Ishikawa (cell line): Measurements from ENCODE around the gene ADARB1.

ENCODE experiments used
- CEBPB ChIP-seq: IDR thresholded peaks from 2 replicates; pipeline ENCODE4 v1.6.1; 2012
- CREB1 ChIP-seq: IDR thresholded peaks from 2 replicates; pipeline ENCODE4 v1.6.1; 2012; ENCODE audit warnings: low read depth
- EGR1 ChIP-seq: IDR thresholded peaks from 2 replicates; pipeline ENCODE4 v1.6.1; 2012
- EP300 ChIP-seq: IDR thresholded peaks from 2 replicates; pipeline ENCODE4 v1.6.1; 2012; ENCODE audit warnings: borderline replicate concordance
- FOXM1 ChIP-seq: IDR thresholded peaks from 2 replicates; pipeline ENCODE4 v1.6.1; 2012; ENCODE audit warnings: low read depth, borderline replicate concordance
- NFIC ChIP-seq: IDR thresholded peaks from 2 replicates; pipeline ENCODE4 v1.6.1; 2012
- RAD21 ChIP-seq: IDR thresholded peaks from 2 replicates; pipeline ENCODE4 v1.6.1; 2012; ENCODE audit warnings: low read depth
- TAF1 ChIP-seq: IDR thresholded peaks from 2 replicates; pipeline ENCODE4 v1.6.1; 2012; ENCODE audit warnings: low read depth, mild to moderate bottlenecking
- TCF12 ChIP-seq: IDR thresholded peaks from 2 replicates; pipeline ENCODE4 v1.6.1; 2012; ENCODE audit warnings: low read depth
- TEAD4 ChIP-seq: IDR thresholded peaks from 2 replicates; pipeline ENCODE4 v1.6.1; 2012
- YY1 ChIP-seq: IDR thresholded peaks from 2 replicates; pipeline ENCODE4 v1.6.1; 2012; ENCODE audit warnings: low read depth
- ZBTB7A ChIP-seq: IDR thresholded peaks from 2 replicates; pipeline ENCODE4 v1.6.1; 2012; ENCODE audit warnings: low read depth
- TF ChIP-seq, protein P1 (sequence below): IDR thresholded peaks from 2 replicates; pipeline ENCODE4 v1.6.1; 2012; ENCODE audit warnings: low read depth, mild to moderate bottlenecking
- TF ChIP-seq, protein P2 (sequence below): IDR thresholded peaks from 2 replicates; pipeline ENCODE4 v1.6.1; 2012
- TF ChIP-seq, protein P3 (sequence below): IDR thresholded peaks from 2 replicates; pipeline ENCODE4 v1.6.1; 2012

ADARB1 gene

DNA sequence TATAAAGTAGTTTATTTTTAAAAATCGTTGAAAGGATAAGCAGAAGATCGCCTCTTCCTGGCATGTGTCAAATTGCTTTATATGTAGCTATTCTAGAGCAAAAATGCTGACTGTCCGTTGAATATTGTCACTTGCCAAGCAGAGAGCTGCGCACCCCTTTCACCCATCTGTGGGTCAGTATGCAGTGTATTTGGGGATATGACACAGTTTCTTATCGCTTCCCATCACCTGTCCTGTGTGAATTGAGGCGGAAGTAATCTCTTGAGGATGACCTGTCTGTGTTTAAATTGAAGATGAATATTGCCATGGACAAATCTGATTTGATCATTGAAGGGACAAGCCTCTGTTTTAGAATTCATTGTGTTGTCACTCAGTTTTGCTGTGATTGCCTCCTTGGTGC is 161.1 kb downstream of the ADARB1 start:
- TF ChIP-seq RAD21, result no peak
- no peak for TF ChIP-seq ZBTB7A
- no peak for TF ChIP-seq NFIC
- TF ChIP-seq YY1, result no peak
- TF ChIP-seq CEBPB, result no peak
- no peak for TF ChIP-seq TAF1
- TF ChIP-seq, protein P1, sequence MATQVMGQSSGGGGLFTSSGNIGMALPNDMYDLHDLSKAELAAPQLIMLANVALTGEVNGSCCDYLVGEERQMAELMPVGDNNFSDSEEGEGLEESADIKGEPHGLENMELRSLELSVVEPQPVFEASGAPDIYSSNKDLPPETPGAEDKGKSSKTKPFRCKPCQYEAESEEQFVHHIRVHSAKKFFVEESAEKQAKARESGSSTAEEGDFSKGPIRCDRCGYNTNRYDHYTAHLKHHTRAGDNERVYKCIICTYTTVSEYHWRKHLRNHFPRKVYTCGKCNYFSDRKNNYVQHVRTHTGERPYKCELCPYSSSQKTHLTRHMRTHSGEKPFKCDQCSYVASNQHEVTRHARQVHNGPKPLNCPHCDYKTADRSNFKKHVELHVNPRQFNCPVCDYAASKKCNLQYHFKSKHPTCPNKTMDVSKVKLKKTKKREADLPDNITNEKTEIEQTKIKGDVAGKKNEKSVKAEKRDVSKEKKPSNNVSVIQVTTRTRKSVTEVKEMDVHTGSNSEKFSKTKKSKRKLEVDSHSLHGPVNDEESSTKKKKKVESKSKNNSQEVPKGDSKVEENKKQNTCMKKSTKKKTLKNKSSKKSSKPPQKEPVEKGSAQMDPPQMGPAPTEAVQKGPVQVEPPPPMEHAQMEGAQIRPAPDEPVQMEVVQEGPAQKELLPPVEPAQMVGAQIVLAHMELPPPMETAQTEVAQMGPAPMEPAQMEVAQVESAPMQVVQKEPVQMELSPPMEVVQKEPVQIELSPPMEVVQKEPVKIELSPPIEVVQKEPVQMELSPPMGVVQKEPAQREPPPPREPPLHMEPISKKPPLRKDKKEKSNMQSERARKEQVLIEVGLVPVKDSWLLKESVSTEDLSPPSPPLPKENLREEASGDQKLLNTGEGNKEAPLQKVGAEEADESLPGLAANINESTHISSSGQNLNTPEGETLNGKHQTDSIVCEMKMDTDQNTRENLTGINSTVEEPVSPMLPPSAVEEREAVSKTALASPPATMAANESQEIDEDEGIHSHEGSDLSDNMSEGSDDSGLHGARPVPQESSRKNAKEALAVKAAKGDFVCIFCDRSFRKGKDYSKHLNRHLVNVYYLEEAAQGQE, result no peak
- no peak for TF ChIP-seq FOXM1
- TF ChIP-seq, protein P2, sequence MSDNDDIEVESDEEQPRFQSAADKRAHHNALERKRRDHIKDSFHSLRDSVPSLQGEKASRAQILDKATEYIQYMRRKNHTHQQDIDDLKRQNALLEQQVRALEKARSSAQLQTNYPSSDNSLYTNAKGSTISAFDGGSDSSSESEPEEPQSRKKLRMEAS, result no peak
- TF ChIP-seq EGR1, result no peak
- TF ChIP-seq, protein P3, sequence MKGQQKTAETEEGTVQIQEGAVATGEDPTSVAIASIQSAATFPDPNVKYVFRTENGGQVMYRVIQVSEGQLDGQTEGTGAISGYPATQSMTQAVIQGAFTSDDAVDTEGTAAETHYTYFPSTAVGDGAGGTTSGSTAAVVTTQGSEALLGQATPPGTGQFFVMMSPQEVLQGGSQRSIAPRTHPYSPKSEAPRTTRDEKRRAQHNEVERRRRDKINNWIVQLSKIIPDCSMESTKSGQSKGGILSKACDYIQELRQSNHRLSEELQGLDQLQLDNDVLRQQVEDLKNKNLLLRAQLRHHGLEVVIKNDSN, result no peak
- TF ChIP-seq TEAD4, result no peak
- no peak for TF ChIP-seq TCF12
- no peak for TF ChIP-seq CREB1
- TF ChIP-seq EP300, result no peak

DNA sequence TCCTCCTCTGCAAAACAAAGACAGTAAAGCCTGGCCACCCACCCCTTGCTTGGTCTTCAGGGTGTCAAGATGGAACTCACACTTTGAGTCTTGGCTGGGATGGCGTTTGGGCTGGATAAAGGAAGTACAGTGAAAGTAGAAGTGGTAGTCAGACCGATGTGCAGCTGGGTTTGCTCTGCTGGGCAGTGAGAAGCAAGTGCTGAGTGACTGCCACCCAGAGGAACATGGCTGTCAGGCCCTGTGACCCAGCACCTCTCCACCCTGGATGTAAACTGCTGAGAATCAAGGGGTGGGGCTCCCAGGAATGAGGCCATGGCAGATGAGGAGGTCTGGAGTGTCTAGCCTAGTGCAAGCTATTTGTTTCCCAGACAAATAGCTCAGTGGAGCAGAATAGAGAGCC is 162.1 kb downstream of the ADARB1 start:
- TF ChIP-seq, protein P3, result no peak
- no peak for TF ChIP-seq TAF1
- no peak for TF ChIP-seq EP300
- TF ChIP-seq, protein P2, result no peak
- TF ChIP-seq RAD21, result peak; percentile 39; the same call in 1 of the 2 replicates

DNA sequence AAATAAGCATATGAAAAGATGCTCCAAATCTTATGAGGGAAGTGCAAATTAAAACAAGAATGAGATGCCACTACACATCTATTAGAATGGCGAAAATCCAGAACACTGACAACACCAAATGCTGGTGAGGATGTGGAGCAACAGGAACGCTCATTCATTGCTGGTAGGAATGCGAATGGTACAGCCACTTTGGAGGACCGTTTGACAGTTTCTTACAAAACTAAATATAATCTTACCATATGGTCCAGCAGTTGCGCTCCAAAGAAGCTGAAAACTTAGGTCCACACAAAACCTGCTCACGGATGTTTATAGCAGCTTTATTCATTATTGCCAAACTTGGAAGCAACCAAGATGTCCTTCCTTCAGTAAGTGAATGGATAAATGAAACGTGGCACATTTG is 163.0 kb downstream of the ADARB1 start:
- TF ChIP-seq ZBTB7A (no peak), CREB1 (no peak), NFIC (no peak), EGR1 (no peak), TAF1 (no peak), FOXM1 (no peak)

DNA sequence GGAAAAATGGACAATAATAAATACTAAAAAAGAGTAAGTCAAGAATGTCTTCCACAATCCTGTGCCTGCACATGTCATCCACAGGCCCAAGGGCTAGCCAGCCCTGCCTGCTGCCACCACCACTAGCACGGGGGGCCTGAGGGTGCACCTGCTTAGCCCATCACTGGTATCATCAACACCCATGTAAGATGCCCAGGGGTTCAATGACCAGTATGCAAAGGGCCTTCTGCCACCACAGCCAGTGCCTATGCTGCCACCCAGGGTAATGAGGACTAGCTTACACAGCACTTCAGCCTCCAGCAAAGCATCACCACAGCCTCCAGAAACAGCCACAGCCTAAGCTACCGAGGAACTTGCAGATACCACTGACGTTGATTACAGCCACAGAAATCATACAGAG is 167.0 kb downstream of the ADARB1 start:
- TF ChIP-seq CREB1 (no peak), TAF1 (no peak), YY1 (no peak), NFIC (no peak), FOXM1 (no peak)

DNA sequence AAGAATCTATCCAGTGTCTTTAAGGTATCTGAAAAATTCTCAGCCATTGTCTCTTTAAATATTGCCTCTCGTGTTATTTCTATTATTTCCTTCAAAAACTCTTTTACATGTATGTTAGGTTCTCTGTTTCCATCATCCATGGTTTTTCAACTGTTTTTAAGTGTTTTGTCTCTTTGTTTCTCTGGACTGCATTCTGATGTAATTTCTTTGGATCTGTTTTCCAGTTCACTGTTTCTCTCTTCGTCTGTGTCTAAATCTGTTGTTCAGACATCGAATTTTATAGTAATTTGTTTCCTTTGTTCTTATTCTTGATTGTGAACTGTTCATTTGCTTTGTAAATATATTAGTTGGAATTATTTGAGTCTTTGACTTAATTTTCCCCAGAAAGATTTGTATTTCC is 169.2 kb downstream of the ADARB1 start:
- TF ChIP-seq, protein P3, result no peak
- TF ChIP-seq TEAD4, result no peak
- TF ChIP-seq YY1, result no peak
- no peak for TF ChIP-seq TCF12
- TF ChIP-seq EGR1, result no peak
- no peak for TF ChIP-seq EP300
- TF ChIP-seq NFIC, result no peak
- no peak for TF ChIP-seq CEBPB
- TF ChIP-seq FOXM1, result no peak

DNA sequence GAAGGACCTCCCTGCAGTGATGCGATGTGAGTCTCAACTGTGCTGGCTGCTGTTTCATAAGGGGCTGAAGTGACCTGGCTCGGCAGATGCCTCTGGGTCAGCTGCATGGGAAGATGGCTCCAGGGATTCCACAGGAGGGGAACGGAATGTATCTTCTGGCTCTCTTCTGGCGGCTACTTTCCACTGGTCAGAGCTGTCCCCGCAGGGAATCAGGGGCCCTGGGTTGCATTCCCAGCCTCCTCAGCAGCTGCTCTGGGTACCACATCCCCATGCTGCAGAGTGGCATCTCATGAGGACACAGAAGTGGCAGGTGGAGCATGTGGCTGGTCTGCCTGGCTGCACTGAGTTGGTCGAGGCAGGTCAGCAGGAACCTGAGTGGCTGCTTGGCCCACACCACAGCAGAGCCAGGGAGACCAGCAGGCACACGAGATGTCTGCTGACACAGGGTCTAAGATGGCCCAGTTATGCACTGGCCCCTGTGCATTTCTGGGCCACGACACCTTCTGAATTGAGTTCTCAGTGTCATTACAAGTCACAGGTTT is 170.5 kb downstream of the ADARB1 start:
- no peak for TF ChIP-seq EGR1
- no peak for TF ChIP-seq FOXM1
- no peak for TF ChIP-seq CEBPB
- TF ChIP-seq, protein P1, result no peak
- no peak for TF ChIP-seq TCF12
- no peak for TF ChIP-seq NFIC
- TF ChIP-seq, protein P3, result no peak
